Measurements from ENCODE around the gene FAH. TPM values are rescaled to one million over a fixed set of nuclear protein-coding genes. Genes with fewer than 3 reads are reported as not detected.

FAH gene
- total and polyA plus RNA-seq, 10 of the 15 experiments (the other 5 are each of a cell fraction or from before 2014, with no cell fraction given) = 36.3 to 121 (median 62.0) TPM

- TF ChIP-seq BHLHE40 (IDR thresholded peaks at IDR 0.05; ENCODE audit: borderline replicate concordance in 1 of 2, low read depth in 2 of 2, low read length in 1 of 2) = no peak
- TF ChIP-seq IRF4 (IDR thresholded peaks at IDR 0.05; ENCODE audit: low read depth, low read length) = no peak
Observed at GRCh38 chr15:80136854-80137253, 15.9 kb upstream of the FAH start (continued).

- FAIRE-seq = no peak
- 92% methylated on average over 3 of the region's 3 CpGs for whole genome bisulfite sequencing (ENCODE audit: insufficient coverage, insufficient replicate concordance, low lambda C conversion rate, missing lambda C conversion rate)
Observed at GRCh38 chr15:80138961-80139360, 13.8 kb upstream of the FAH start.

More at GRCh38 chr15:80138961-80139360, 13.8 kb upstream of the FAH start:
- BruUV-seq (replicated peaks) = no TSS peak
- H3K27me3 ChIP-seq (replicated peaks in 1 of 2; ENCODE audit: control insufficient read depth in 2 of 2, insufficient read depth in 2 of 2, low read length in 1 of 2) = no peaks in the 10 kb centered on the region
- no peak for DNase-seq (ENCODE audit: low read depth, low spot score)
- H3K4me3 ChIP-seq = no peak overlapping the region
- ChIA-PET SMC1A (ENCODE audit: uncharacterized antibody, unreplicated experiment) (interaction anchor here (0.7 to 1.7 kb wide), 5 partner anchors 11 to 85 kb away, joined by 3 to 5 read pairs (median 3); no protein-coding TSS in a partner anchor), POLR2A (no interaction called here), CTCF (interaction anchor here (1.0 kb wide), 1 partner anchor 25 kb away, joined by 3 read pairs; no protein-coding TSS in a partner anchor), RAD21 (ENCODE audit: unreplicated experiment) (no interaction called here)
- H3K36me3 ChIP-seq (ENCODE audit: control insufficient read depth in 2 of 2, insufficient read depth in 2 of 2, low read length in 1 of 2) = peaks cover 2 to 13% of the 10 kb centered on the region in 2 experiments; a peak in 3 of 4 replicates
- H3K79me2 ChIP-seq (ENCODE audit: control insufficient read depth, insufficient read depth, low read length) = no peaks in the 10 kb centered on the region
- intact Hi-C loops (cut with micrococcal nuclease; ENCODE audit: unreplicated experiment) = no loop called here
- no peak overlapping the region for H2AFZ ChIP-seq (ENCODE audit: control insufficient read depth, low read depth, low read length)
- H3K9me3 ChIP-seq (replicated peaks; ENCODE audit: control insufficient read depth, insufficient read depth, low read length) = no peaks in the 10 kb centered on the region
- H4K20me1 ChIP-seq (ENCODE audit: control insufficient read depth, insufficient read depth) = no peaks in the 10 kb centered on the region
- no peaks in the 10 kb centered on the region for H3K4me1 ChIP-seq (ENCODE audit: control insufficient read depth, insufficient read depth, low read length)
- H3K27ac ChIP-seq (ENCODE audit: control insufficient read depth, insufficient read depth) = no peak overlapping the region
- H3K9ac ChIP-seq (ENCODE audit: control insufficient read depth, insufficient read depth, low read length) = no peak overlapping the region
- ATAC-seq = no peak
- TF ChIP-seq HDAC6 (IDR thresholded peaks at IDR 0.05; ENCODE audit: unreplicated experiment) (no peak), KAT2A (conservative IDR thresholded peaks at IDR 0.05; ENCODE audit: control insufficient read depth, low read depth, low read length) (no peak), IRF3 (IDR thresholded peaks at IDR 0.05) (no peak), RB1 (IDR thresholded peaks at IDR 0.05; ENCODE audit: borderline replicate concordance) (no peak), ATF3 (IDR thresholded peaks at IDR 0.05; ENCODE audit: borderline replicate concordance, extremely low read depth, low read depth, low read length) (no peak), E4F1 (IDR thresholded peaks at IDR 0.05; ENCODE audit: borderline replicate concordance, partially characterized antibody) (no peak), E2F4 (IDR thresholded peaks at IDR 0.05; ENCODE audit: low read depth, low read length) (no peak), YBX1 (IDR thresholded peaks at IDR 0.05) (no peak), SMAD1 (IDR thresholded peaks at IDR 0.05; ENCODE audit: low read depth, partially characterized antibody) (no peak), NR2F1 (conservative IDR thresholded peaks at IDR 0.05) (no peak), CHD4 (IDR thresholded peaks at IDR 0.05) (no peak), IKZF1 (conservative IDR thresholded peaks at IDR 0.05) (no peak), CREB1 (IDR thresholded peaks at IDR 0.05; ENCODE audit: low read depth) (no peak), SIX5 (IDR thresholded peaks at IDR 0.05; ENCODE audit: low read depth, low read length, severe bottlenecking) (no peak)
- in situ Hi-C loops (cut with MboI) = no loop called here
- no peak overlapping the region for H3K4me2 ChIP-seq (ENCODE audit: control insufficient read depth, insufficient read depth)
